Osteoblast (primary cell): ENCODE data around the gene MAGEA6. TPM values are rescaled to one million over a fixed set of nuclear protein-coding genes. Genes with fewer than 3 reads are reported as not detected.
"Not testable (repeated sequence)": the region's sequence is repeated elsewhere in the genome, so short reads cannot be mapped to it uniquely, and the experiment has no call there.

ENCODE experiments used
- DNase-seq: peaks from one replicate; pipeline ENCODE4 v3.0.0; 2011; ENCODE audit warnings: low spot score, mixed read lengths; ENCODE audit not compliant: insufficient read length; ENCODE audit errors: missing footprints
- H2AFZ ChIP-seq: 2 replicates; pipeline ENCODE4 v1.6.0; 2011; ENCODE audit warnings: mild to moderate bottlenecking, low read length
- H3K27ac ChIP-seq: 2 replicates; pipeline ENCODE4 v1.5.1; 2011; ENCODE audit warnings: mild to moderate bottlenecking, low read depth, low read length, moderate library complexity
- H3K27me3 ChIP-seq: 2 replicates; pipeline ENCODE4 v1.6.0; 2012; ENCODE audit warnings: mild to moderate bottlenecking, control low read depth, inconsistent platforms, low read length, moderate library complexity; ENCODE audit not compliant: insufficient read depth
- H3K36me3 ChIP-seq: 2 replicates; pipeline ENCODE4 v1.5.1; 2011; ENCODE audit warnings: mild to moderate bottlenecking, low read length, control low read depth, moderate library complexity; ENCODE audit not compliant: insufficient read depth
- H3K4me1 ChIP-seq: 2 replicates; pipeline ENCODE4 v1.5.1; 2011; ENCODE audit warnings: mild to moderate bottlenecking, low read length, control low read depth, moderate library complexity; ENCODE audit not compliant: insufficient read depth
- H3K4me2 ChIP-seq: 2 replicates; pipeline ENCODE4 v1.6.0; 2011; ENCODE audit warnings: mild to moderate bottlenecking, low read length; ENCODE audit not compliant: insufficient read depth
- H3K4me3 ChIP-seq: fragments of 200-600 bp; sonication (generic); 3 replicates; pipeline ENCODE4 v1.5.1; 2012; ENCODE audit warnings: mild to moderate bottlenecking, low read length, inconsistent platforms; ENCODE audit not compliant: insufficient read depth
- H3K79me2 ChIP-seq: 2 replicates; pipeline ENCODE4 v1.6.0; 2012; ENCODE audit warnings: mild to moderate bottlenecking, low read length, control low read depth, inconsistent platforms; ENCODE audit not compliant: insufficient read depth
- H3K9me3 ChIP-seq: 2 replicates; pipeline ENCODE4 v1.5.1; 2011; ENCODE audit warnings: low read depth, low read length, control low read depth
- H4K20me1 ChIP-seq: 2 replicates; pipeline ENCODE4 v1.6.0; 2012; ENCODE audit warnings: mild to moderate bottlenecking, low read length, control low read depth; ENCODE audit not compliant: insufficient read depth
- total RNA-seq: library from RNA; depleted of rRNA; stranded (reverse); fragments of >200 nt; gene quantifications from 2 replicates; pipeline ENCODE4 v1.2.3, GENCODE V29; 2012
- TF ChIP-seq, protein P1 (sequence below): IDR thresholded peaks from 2 replicates; pipeline ENCODE4 v1.5.1; 2011; ENCODE audit warnings: mild to moderate bottlenecking, low read depth, low read length, moderate library complexity; ENCODE audit errors: extremely low read depth

Gene MAGEA6, protein sequence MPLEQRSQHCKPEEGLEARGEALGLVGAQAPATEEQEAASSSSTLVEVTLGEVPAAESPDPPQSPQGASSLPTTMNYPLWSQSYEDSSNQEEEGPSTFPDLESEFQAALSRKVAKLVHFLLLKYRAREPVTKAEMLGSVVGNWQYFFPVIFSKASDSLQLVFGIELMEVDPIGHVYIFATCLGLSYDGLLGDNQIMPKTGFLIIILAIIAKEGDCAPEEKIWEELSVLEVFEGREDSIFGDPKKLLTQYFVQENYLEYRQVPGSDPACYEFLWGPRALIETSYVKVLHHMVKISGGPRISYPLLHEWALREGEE
- total RNA-seq: not detected in 2 replicates

DNA sequence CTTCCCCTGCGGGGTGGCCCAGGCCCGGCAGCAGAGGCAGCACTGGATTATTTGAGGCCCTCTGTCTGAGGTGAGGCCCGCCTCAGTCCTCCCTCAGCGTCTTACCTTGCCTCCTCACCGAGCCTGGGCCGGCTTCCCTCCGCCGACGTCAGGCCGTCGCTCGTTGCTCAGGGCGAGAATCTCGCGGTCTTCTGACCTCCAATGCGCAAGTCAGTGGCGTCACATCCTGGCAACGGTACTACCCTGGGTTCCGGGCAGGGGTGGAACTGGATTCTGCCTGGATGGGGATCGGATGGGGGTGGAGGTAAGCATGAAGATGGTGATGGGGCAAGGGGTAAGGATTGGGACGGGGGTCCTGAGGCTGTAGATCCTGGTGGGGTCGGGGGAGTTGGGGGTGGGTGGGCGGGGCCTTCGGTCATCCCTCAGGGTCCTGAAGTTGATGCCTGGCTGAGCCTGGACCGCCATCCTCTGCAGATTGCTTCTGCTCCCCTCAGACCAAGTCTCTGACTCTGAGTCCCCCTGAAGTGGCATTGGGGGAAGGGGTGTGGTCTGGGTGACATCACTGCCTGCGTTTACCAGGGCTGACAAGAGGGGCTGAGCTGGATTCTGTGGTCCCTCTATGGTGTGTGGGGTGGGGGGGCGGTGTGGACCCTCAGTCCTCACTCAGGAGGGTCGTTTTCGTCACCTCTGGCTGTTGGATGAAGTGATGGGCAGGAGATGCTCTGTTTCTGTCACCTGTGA lies at the start of gene MAGEA6:
TSS of gene MAGEA6 (minus strand) at position 141 of the 741 bp plus-strand sequence. CDS start 2,039 bp downstream, outside the sequence.
- not testable (repeated sequence) for H4K20me1 ChIP-seq, H3K27me3 ChIP-seq, H3K4me2 ChIP-seq, H3K9me3 ChIP-seq, H3K27ac ChIP-seq, H3K4me3 ChIP-seq, DNase-seq, H3K4me1 ChIP-seq, H2AFZ ChIP-seq, H3K36me3 ChIP-seq, H3K79me2 ChIP-seq

DNA sequence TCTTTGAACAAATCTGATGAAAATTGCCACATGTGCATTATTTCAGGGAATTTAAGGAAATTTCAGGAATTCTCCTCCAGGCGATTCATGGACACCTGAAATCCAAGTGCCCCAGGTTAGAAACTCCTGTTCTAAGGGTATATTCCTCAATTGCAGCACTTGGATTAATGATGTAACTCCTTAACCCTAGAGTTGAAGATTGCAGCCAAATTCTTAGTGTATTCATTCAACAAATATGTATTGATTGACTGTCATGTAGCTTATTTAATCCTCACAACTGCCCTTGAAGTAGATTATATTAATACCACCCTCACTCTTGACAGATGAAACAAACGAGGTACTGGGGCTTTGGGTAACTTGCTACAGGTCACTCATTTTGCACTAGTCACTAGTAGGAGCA lies 49.8 kb upstream of the MAGEA6 start:
- no peak overlapping the region for H3K4me2 ChIP-seq
- DNase-seq: no peak

DNA sequence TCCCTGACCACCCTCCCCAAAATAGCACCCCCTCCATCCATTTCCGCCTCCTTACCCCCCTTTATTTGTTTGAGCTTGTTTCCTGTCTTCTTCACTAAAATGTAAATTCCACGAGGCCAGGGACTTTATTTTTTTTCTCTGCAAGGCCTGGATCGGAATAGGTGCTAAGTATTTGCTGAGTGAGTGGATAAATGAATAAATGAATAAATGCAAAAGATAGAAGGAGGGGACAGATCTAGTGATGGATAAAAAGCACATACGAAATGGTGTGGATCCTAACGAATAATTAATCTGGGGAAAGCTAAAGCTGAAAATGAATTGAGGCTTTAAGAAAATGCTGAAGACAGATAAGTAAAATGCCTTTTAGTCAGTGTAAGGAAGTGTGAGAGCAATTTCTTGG lies 48.9 kb upstream of the MAGEA6 start:
- no peak overlapping the region for H3K4me2 ChIP-seq
- no peaks in the 10 kb centered on the region for H4K20me1 ChIP-seq
- H3K79me2 ChIP-seq: no peaks in the 10 kb centered on the region
- H3K9me3 ChIP-seq: no peaks in the 10 kb centered on the region
- H2AFZ ChIP-seq: no peak overlapping the region
- H3K27ac ChIP-seq: no peak overlapping the region
- TF ChIP-seq, protein P1, sequence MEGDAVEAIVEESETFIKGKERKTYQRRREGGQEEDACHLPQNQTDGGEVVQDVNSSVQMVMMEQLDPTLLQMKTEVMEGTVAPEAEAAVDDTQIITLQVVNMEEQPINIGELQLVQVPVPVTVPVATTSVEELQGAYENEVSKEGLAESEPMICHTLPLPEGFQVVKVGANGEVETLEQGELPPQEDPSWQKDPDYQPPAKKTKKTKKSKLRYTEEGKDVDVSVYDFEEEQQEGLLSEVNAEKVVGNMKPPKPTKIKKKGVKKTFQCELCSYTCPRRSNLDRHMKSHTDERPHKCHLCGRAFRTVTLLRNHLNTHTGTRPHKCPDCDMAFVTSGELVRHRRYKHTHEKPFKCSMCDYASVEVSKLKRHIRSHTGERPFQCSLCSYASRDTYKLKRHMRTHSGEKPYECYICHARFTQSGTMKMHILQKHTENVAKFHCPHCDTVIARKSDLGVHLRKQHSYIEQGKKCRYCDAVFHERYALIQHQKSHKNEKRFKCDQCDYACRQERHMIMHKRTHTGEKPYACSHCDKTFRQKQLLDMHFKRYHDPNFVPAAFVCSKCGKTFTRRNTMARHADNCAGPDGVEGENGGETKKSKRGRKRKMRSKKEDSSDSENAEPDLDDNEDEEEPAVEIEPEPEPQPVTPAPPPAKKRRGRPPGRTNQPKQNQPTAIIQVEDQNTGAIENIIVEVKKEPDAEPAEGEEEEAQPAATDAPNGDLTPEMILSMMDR: no peak
- no peaks in the 10 kb centered on the region for H3K36me3 ChIP-seq
- DNase-seq: no peak
- H3K27me3 ChIP-seq: no peaks in the 10 kb centered on the region
- no peak overlapping the region for H3K4me3 ChIP-seq
- H3K4me1 ChIP-seq: peaks cover 11% of the 10 kb centered on the region

More for the DNA sequence above, 49.8 kb upstream of the MAGEA6 start:
- Histone ChIP-seq H4K20me1 (no peaks in the 10 kb centered on the region), H3K79me2 (no peaks in the 10 kb centered on the region), H3K4me3 (no peak overlapping the region), H3K27ac (no peak overlapping the region), H3K4me1 (peaks cover 11% of the 10 kb centered on the region), H3K27me3 (no peaks in the 10 kb centered on the region), H3K36me3 (no peaks in the 10 kb centered on the region), H3K9me3 (no peaks in the 10 kb centered on the region), H2AFZ (no peak overlapping the region)
- TF ChIP-seq, protein P1: no peak

DNA sequence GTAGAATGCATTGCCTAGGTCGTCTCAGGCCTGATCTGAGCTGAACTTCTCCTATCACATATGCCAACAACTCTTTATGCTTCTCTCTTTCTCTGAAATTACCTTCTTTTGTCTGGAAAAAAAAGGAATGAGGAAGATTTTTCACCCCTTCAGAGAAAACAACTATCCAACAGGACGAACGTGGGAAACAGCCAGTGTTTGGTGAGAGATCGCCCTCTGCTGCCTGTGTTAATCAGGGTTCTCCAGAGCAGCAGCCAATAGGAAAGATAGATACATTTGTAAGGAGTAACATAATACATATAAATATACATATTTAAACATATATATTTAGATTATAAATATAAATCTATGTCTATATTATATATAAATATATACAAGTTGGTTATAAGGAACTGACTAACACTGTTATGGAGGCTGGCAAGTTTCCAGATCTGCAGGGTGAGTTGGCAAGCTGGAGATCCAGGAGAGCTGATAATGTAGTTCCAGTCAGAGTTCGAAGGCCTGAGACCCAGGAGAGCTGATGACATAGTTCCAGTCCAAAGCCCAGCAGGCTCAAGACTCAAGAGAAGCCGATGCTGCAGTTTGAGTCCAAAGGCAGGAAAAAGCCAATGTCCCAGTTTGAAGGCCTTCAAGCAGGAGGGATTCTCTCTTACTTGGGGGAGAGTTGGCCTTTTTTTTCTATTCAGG lies 47.7 kb upstream of the MAGEA6 start:
- Histone ChIP-seq H4K20me1 (no peaks in the 10 kb centered on the region), H3K4me3 (no peak overlapping the region), H3K4me2 (no peak overlapping the region), H3K4me1 (peaks cover 11% of the 10 kb centered on the region), H3K9me3 (no peaks in the 10 kb centered on the region), H3K79me2 (no peaks in the 10 kb centered on the region), H3K36me3 (no peaks in the 10 kb centered on the region), H2AFZ (peak overlapping the region; percentile 31), H3K27me3 (no peaks in the 10 kb centered on the region), H3K27ac (no peak overlapping the region)
- TF ChIP-seq, protein P1: peak; percentile 59
- no peak for DNase-seq
